ENCODE measurements around the gene CSPG5. TPM values are rescaled to one million over a fixed set of nuclear protein-coding genes. Genes with fewer than 3 reads are reported as not detected.

CSPG5 gene
- total RNA-seq, result 10 to 100 TPM; 10.4 to 24.9 TPM
- polyA plus RNA-seq, result 10 to 100 TPM in 1 of 2 donors, 1 to 10 TPM in 1; 7.7 to 11.2 TPM
- long read RNA-seq, donor 1, full-length matches to known transcripts, result 1 of 1 reads
- long read RNA-seq, donor 1, partial matches to known transcripts, result 0 of 1 reads
- long read RNA-seq, donor 1, other reads (novel, unspliced or antisense), result 0 of 1 reads
- long read RNA-seq, donor 2, result 0 reads
- long read RNA-seq, donor 3, result 0 reads
- long read RNA-seq, donor 4, result 0 reads
- long read RNA-seq, donor 5, partial matches to known transcripts, result 0 of 1 reads
- long read RNA-seq, donor 5, other reads (novel, unspliced or antisense), result 0 of 1 reads

GRCh38 chr3:47578691-47579632 lies at the start of gene CSPG5:
Gene CSPG5, minus strand, starts transcription at chr3:47578865. Its CDS starts 172 bp downstream, at chr3:47578693.
- Histone ChIP-seq H3K4me3 (peak within 1 kb of the TSS; percentile 55), H3K27me3 (ENCODE audit: control insufficient read depth in 3 of 3, insufficient read depth in 3 of 3, low read length in 2 of 3) (peaks cover 0 to 24% (median 15%) of the 10 kb centered on the region in 3 donors), H3K36me3 (ENCODE audit: control insufficient read depth in 4 of 4, insufficient read depth in 4 of 4, low read length in 4 of 4) (no peaks in the 10 kb centered on the region), H3K9me3 (ENCODE audit: control insufficient read depth in 4 of 4, insufficient read depth in 3 of 4, low read length in 3 of 4) (peaks cover 0 to 2% (median 0%) of the 10 kb centered on the region in 4 donors), H3K27ac (ENCODE audit: low read depth in 1 of 2, low read length in 1 of 2) (no peak within 1 kb of the TSS), H3K9ac (ENCODE audit: insufficient read depth in 1 of 2, low read length in 2 of 2) (no peak within 1 kb of the TSS), H3K4me1 (ENCODE audit: control insufficient read depth in 5 of 5, insufficient read depth in 5 of 5, low read length in 5 of 5) (peaks cover 0 to 8% (median 0%) of the 10 kb centered on the region in 5 donors)
- ATAC-seq (ENCODE audit: insufficient read depth, low FRiP score), result no peak
- WGBS, 2 donors, result 4 to 10% methylated on average over 40 to 121 of the region's 121 CpGs
- TF ChIP-seq, protein P1, sequence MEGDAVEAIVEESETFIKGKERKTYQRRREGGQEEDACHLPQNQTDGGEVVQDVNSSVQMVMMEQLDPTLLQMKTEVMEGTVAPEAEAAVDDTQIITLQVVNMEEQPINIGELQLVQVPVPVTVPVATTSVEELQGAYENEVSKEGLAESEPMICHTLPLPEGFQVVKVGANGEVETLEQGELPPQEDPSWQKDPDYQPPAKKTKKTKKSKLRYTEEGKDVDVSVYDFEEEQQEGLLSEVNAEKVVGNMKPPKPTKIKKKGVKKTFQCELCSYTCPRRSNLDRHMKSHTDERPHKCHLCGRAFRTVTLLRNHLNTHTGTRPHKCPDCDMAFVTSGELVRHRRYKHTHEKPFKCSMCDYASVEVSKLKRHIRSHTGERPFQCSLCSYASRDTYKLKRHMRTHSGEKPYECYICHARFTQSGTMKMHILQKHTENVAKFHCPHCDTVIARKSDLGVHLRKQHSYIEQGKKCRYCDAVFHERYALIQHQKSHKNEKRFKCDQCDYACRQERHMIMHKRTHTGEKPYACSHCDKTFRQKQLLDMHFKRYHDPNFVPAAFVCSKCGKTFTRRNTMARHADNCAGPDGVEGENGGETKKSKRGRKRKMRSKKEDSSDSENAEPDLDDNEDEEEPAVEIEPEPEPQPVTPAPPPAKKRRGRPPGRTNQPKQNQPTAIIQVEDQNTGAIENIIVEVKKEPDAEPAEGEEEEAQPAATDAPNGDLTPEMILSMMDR (IDR thresholded peaks at IDR 0.05; ENCODE audit: control extremely low read depth, extremely low read depth), result no peak
- peak in 2 of 3 donors; percentile 32 to 40 for DNase-seq

DNA sequence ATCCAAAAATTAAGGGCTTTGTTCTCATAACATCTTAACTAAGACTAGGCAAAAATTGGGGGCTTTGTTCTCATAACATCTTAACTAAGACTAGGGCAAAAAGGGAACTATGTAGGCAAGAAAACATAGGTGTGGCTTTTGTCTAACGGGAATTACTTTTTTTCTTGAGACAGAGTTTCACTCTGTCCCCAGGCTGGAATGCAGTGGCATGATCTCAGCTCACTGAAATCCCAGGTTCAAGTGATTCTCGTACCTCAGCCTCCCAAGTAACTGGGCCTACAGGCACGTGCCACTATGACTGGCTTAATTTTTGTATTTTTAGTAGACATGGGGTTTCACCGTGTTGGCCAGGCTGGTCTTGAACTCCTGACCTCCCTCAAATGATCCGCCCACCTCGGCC lies 49.8 kb upstream of the CSPG5 start:
- TF ChIP-seq, protein P1 (IDR thresholded peaks at IDR 0.05; ENCODE audit: control extremely low read depth, extremely low read depth), result no peak
- DNase-seq, result no peak
- Histone ChIP-seq H3K4me3 (no peak overlapping the region), H3K27ac (ENCODE audit: low read depth in 1 of 2, low read length in 1 of 2) (no peak overlapping the region), H3K9me3 (ENCODE audit: control insufficient read depth in 4 of 4, insufficient read depth in 3 of 4, low read length in 3 of 4) (no peaks in the 10 kb centered on the region), H3K4me1 (ENCODE audit: control insufficient read depth in 5 of 5, insufficient read depth in 5 of 5, low read length in 5 of 5) (peaks cover 0 to 2% (median 0%) of the 10 kb centered on the region in 5 donors), H3K9ac (ENCODE audit: insufficient read depth in 1 of 2, low read length in 2 of 2) (no peak overlapping the region), H3K27me3 (ENCODE audit: control insufficient read depth in 3 of 3, insufficient read depth in 3 of 3, low read length in 2 of 3) (no peaks in the 10 kb centered on the region), H3K36me3 (ENCODE audit: control insufficient read depth in 4 of 4, insufficient read depth in 4 of 4, low read length in 4 of 4) (peaks cover 16 to 36% (median 27%) of the 10 kb centered on the region in 4 donors)
- WGBS, 2 donors, result 82 to 91% methylated on average over 6 of the region's 6 CpGs
- peak; percentile 27 for ATAC-seq (ENCODE audit: insufficient read depth, low FRiP score)

GRCh38 chr3:47622671-47623461 lies 44.2 kb upstream of the CSPG5 start:
- TF ChIP-seq, protein P1 (IDR thresholded peaks at IDR 0.05; ENCODE audit: control extremely low read depth, extremely low read depth), result no peak
- peak; percentile 72 to 86 (median 75) for DNase-seq
- Histone ChIP-seq H3K9ac (ENCODE audit: insufficient read depth in 1 of 2, low read length in 2 of 2) (no peak overlapping the region), H3K4me1 (ENCODE audit: control insufficient read depth in 5 of 5, insufficient read depth in 5 of 5, low read length in 5 of 5) (peaks cover 0 to 10% (median 2%) of the 10 kb centered on the region in 5 donors), H3K36me3 (ENCODE audit: control insufficient read depth in 4 of 4, insufficient read depth in 4 of 4, low read length in 4 of 4) (peaks cover 9 to 31% (median 21%) of the 10 kb centered on the region in 4 donors), H3K27me3 (ENCODE audit: control insufficient read depth in 3 of 3, insufficient read depth in 3 of 3, low read length in 2 of 3) (no peaks in the 10 kb centered on the region), H3K4me3 (no peak overlapping the region), H3K9me3 (ENCODE audit: control insufficient read depth in 4 of 4, insufficient read depth in 3 of 4, low read length in 3 of 4) (no peaks in the 10 kb centered on the region), H3K27ac (ENCODE audit: low read depth in 1 of 2, low read length in 1 of 2) (no peak overlapping the region)
- 79 to 92% methylated on average over 3 of the region's 3 CpGs for WGBS, 2 donors
- no peak for ATAC-seq (ENCODE audit: insufficient read depth, low FRiP score)
